CD4-positive, alpha-beta memory T cell (primary cell): Measurements from ENCODE around the gene ORMDL2. TPM values are rescaled to one million over a fixed set of nuclear protein-coding genes. Genes with fewer than 3 reads are reported as not detected.
"Not testable (repeated sequence)": the region's sequence is repeated elsewhere in the genome, so short reads cannot be mapped to it uniquely, and the experiment has no call there.

ENCODE experiments used
- CTCF ChIA-PET: fragments of 350-600 bp; sonication (Branson Sonifier 250); formaldehyde crosslinking; loops from one replicate; lab custom pipeline; 2021; ENCODE audit warnings: inconsistent platforms; ENCODE audit not compliant: partially characterized antibody; lab: Charles Lee
- POLR2A ChIA-PET: fragments of 350-600 bp; sonication (Branson Sonifier 250); formaldehyde crosslinking; loops from one replicate; lab custom pipeline; 2021; ENCODE audit not compliant: partially characterized antibody; lab: Charles Lee
- DNase-seq, 5 donors: peaks; one replicate each; pipeline versions ENCODE4 v3.0.0 to v3.0.0-alpha.2; 2020 to 2022; ENCODE audit warnings: mixed read lengths in 1 of 5
- H3K27ac ChIP-seq: one replicate; pipeline ENCODE4 v1.7.0; 2013; ENCODE audit warnings: low read depth, low read length
- H3K27me3 ChIP-seq: 2 replicates; pipeline ENCODE4 v1.7.0; 2013; ENCODE audit warnings: mild to moderate bottlenecking, low read length, moderate library complexity; ENCODE audit not compliant: insufficient read depth
- H3K36me3 ChIP-seq: 2 replicates; pipeline ENCODE4 v1.7.0; 2013; ENCODE audit warnings: mild to moderate bottlenecking, low read length, moderate library complexity; ENCODE audit not compliant: insufficient read depth
- H3K4me1 ChIP-seq: 2 replicates; pipeline ENCODE4 v1.7.0; 2013; ENCODE audit warnings: mild to moderate bottlenecking, low read length, moderate library complexity; ENCODE audit not compliant: insufficient read depth
- H3K4me3 ChIP-seq, 2 donors: one replicate each; pipeline ENCODE4 v1.7.0; 2013; ENCODE audit warnings: low read length in 2 of 2, mild to moderate bottlenecking in 1 of 2
- H3K9me3 ChIP-seq, 2 donors: one replicate each; pipeline ENCODE4 v1.7.0; 2013; ENCODE audit warnings: low read length in 2 of 2, control low read depth in 1 of 2; ENCODE audit not compliant: control insufficient read depth in 1 of 2
- H3K27ac Mint-ChIP-seq, 7 donors: one replicate each; pipeline ENCODE4 v1.8.0; 2020 to 2021; ENCODE audit warnings: mixed read lengths in 7 of 7, mild to moderate bottlenecking in 6 of 7, inconsistent platforms in 3 of 7, moderate library complexity in 3 of 7
- H3K27me3 Mint-ChIP-seq, 2 donors: one replicate each; pipeline ENCODE4 v1.8.0; 2020 to 2021; ENCODE audit warnings: mixed read lengths in 2 of 2
- H3K36me3 Mint-ChIP-seq, 2 donors: one replicate each; pipeline ENCODE4 v1.8.0; 2020 to 2021; ENCODE audit warnings: mixed read lengths in 2 of 2, inconsistent platforms in 1 of 2, mild to moderate bottlenecking in 1 of 2
- H3K4me1 Mint-ChIP-seq, 4 donors: one replicate each; pipeline ENCODE4 v1.8.0; 2020 to 2021; ENCODE audit warnings: mixed read lengths in 4 of 4, mild to moderate bottlenecking in 1 of 4
- H3K4me3 Mint-ChIP-seq, 8 donors: one replicate each; pipeline ENCODE4 v1.8.0; 2020 to 2021; ENCODE audit warnings: mixed read lengths in 8 of 8, mild to moderate bottlenecking in 7 of 8, moderate library complexity in 6 of 8, inconsistent platforms in 3 of 8
- H3K9me3 Mint-ChIP-seq, 8 donors: one replicate each; pipeline ENCODE4 v1.8.0; 2020 to 2021; ENCODE audit warnings: mixed read lengths in 8 of 8, mild to moderate bottlenecking in 5 of 8, inconsistent platforms in 3 of 8, moderate library complexity in 1 of 8
- intact Hi-C: fragments of 100-400 bp; cut with micrococcal nuclease; formaldehyde crosslinking; loops from one replicate; pipeline ENCODE4 v1.15.1; 2023
- polyA plus RNA-seq, 2 donors: library from polyadenylated mRNA; unstranded; fragments of 300-500 nt; fragmentation: Illumina TruSeq; gene quantifications; one replicate each; pipeline ENCODE4 v1.2.3, GENCODE V29; 2021
- total RNA-seq, 2 experiments: library from RNA; stranded (reverse); gene quantifications; one replicate each; pipeline ENCODE4 v1.2.3, GENCODE V29; 2021

Gene ORMDL2
- total and polyA plus RNA-seq, 4 experiments from 2014 or later: 42.6 to 142 (median 70.1) TPM

DNA sequence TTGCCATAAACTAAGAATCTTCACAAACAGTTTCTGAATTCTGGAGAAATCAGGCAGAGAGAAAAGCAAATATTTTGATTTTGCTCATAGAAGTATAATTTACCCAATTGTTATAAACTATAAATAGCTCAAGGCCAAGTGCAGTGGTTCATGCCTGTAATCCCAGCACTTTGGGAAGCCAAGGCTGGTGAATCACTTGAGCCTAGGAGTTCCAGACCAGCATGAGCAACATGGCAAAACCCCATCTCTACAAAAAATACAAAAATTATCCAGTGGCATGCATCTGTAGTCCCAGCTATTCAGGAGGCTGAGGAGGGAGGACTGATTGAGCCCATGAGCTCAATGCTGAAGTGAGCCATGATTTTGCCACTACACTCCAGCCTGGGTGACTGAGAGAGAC lies 44.4 kb downstream of the ORMDL2 start:
- no peak for DNase-seq
- Mint-ChIP-seq H3K9me3 (peaks cover 0 to 18% (median 7%) of the 10 kb centered on the region in 8 donors), H3K4me3 (no peak overlapping the region), H3K4me1 (no peaks in the 10 kb centered on the region), H3K36me3 (no peaks in the 10 kb centered on the region), H3K27me3 (no peaks in the 10 kb centered on the region), H3K27ac (no peak overlapping the region)
- Histone ChIP-seq H3K9me3 (no peaks in the 10 kb centered on the region), H3K4me1 (no peaks in the 10 kb centered on the region), H3K36me3 (no peaks in the 10 kb centered on the region), H3K27ac (no peak overlapping the region), H3K4me3 (no peak overlapping the region), H3K27me3 (no peaks in the 10 kb centered on the region)
- ChIA-PET CTCF (no interaction called here), POLR2A (interaction anchor here (0.5 to 1.1 kb wide), 2 partner anchors 34 to 45 kb away, joined by 3 to 4 read pairs; partner anchors contain the start of genes ORMDL2 and SARNP)
- intact Hi-C loops: no loop called here

DNA sequence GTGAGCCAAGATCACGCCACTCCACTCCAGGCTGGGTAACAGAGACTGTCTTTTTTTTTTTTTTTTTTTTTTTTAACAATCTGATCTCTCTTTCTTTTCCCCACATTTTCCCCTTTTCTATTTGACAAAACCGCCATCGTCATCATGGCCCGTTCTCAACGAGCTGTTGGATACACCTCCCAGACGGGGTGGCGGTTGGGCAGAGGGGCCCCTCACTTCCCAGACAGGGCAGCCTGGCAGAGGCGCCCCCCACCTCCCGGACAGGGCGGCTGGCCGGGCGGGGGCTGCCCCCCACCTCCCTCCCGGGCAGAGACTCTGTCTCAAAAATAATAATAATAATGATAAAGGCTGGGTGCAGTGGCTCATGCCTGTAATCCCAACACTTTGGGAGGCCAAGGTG lies 45.1 kb downstream of the ORMDL2 start:
- H3K9me3 ChIP-seq, DNase-seq, H3K4me1 ChIP-seq, H3K36me3 Mint-ChIP-seq, H3K4me1 Mint-ChIP-seq, intact Hi-C loops, CTCF ChIA-PET, H3K27me3 Mint-ChIP-seq, H3K4me3 ChIP-seq, H3K27ac Mint-ChIP-seq, H3K4me3 Mint-ChIP-seq, H3K27ac ChIP-seq, H3K27me3 ChIP-seq, H3K36me3 ChIP-seq: not testable (repeated sequence)
- peaks cover 0 to 22% (median 7%) of the 10 kb centered on the region in 8 donors for H3K9me3 Mint-ChIP-seq
- POLR2A ChIA-PET: interaction anchor here (0.6 to 1.1 kb wide), 2 partner anchors 45 to 1248 kb away, joined by 3 to 4 read pairs; partner anchors contain the start of genes ORMDL2 and SARNP

DNA sequence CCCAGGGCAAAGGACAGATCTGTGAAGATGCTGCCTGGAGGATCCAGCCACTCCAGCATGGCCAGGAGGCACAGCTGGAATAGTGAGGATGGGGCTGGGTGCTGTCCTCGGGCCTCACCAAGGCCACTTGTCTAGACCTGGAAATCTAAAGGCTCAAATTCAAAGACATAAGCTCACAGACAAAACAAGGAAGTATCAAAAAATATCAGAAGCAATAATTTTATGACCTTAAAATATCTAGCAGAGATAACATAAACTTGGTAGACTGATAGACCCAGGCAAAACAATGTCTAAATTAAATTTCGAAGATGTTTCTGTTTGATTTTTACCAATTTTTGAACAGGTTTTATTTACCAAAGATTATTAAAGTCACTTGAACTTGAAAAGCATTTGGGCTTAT lies 47.5 kb downstream of the ORMDL2 start:
- Histone ChIP-seq H3K9me3 (no peaks in the 10 kb centered on the region), H3K36me3 (no peaks in the 10 kb centered on the region), H3K4me3 (no peak overlapping the region), H3K4me1 (no peaks in the 10 kb centered on the region), H3K27ac (no peak overlapping the region), H3K27me3 (no peaks in the 10 kb centered on the region)
- no peak overlapping the region for H3K27ac Mint-ChIP-seq
- intact Hi-C loops: no loop called here
- DNase-seq: no peak
- no peaks in the 10 kb centered on the region for H3K36me3 Mint-ChIP-seq
- ChIA-PET CTCF (interaction anchor here (1.1 kb wide), 1 partner anchor 73 kb away, joined by 3 read pairs; no protein-coding TSS in a partner anchor), POLR2A (no interaction called here)
- H3K4me1 Mint-ChIP-seq: no peaks in the 10 kb centered on the region
- H3K9me3 Mint-ChIP-seq: peaks cover 0 to 22% (median 7%) of the 10 kb centered on the region in 8 donors
- H3K27me3 Mint-ChIP-seq: no peaks in the 10 kb centered on the region
- peak overlapping the region in 1 of 8 donors; percentile 21 for H3K4me3 Mint-ChIP-seq

DNA sequence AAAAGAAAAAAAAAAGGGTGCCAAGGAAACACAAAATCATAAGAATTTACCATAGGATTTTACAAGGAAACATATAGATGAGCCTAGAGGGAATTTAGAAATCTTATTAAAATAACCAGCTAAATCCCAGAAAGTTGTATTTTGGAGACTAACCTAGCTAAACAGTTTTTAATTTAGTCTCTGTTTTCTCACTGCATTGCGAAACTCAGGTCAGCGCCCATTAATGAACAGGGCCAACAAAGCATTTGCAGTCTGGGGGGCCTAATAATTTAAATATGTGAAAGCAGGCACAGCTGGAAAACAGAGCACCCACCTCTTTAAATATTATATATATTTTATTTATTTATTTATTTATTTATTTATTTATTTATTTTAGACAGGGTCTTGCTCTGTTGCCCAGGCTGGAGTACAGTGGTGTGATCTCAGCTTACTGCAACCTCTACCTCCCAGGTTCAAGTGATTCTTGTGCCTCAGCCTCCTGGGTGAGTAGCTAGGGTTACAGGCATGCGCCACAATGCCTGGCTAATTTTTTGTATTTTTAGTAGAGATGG lies 48.7 kb downstream of the ORMDL2 start:
- H3K4me1 ChIP-seq, H3K36me3 ChIP-seq, H3K9me3 ChIP-seq, DNase-seq, H3K4me1 Mint-ChIP-seq, POLR2A ChIA-PET, intact Hi-C loops, H3K27me3 Mint-ChIP-seq, CTCF ChIA-PET, H3K27ac ChIP-seq, H3K4me3 ChIP-seq, H3K36me3 Mint-ChIP-seq, H3K4me3 Mint-ChIP-seq, H3K27me3 ChIP-seq, H3K27ac Mint-ChIP-seq: not testable (repeated sequence)
- H3K9me3 Mint-ChIP-seq: peaks cover 0 to 22% (median 7%) of the 10 kb centered on the region in 8 donors

Other genes with a start within 250 kb of the ORMDL2 start
- not detected for gene OR2AP1, start 245.6 kb upstream of the ORMDL2 start, total RNA-seq
- not detected for gene OR2AP1, start 245.6 kb upstream of the ORMDL2 start, polyA plus RNA-seq
- gene OR10P1, start 181.1 kb upstream of the ORMDL2 start, total RNA-seq: not detected
- gene OR10P1, start 181.1 kb upstream of the ORMDL2 start, polyA plus RNA-seq: not detected
- 1 to 10 TPM; 2.5 to 2.9 TPM for gene ITGA7, start 110.1 kb upstream of the ORMDL2 start, total RNA-seq
- gene ITGA7, start 110.1 kb upstream of the ORMDL2 start, polyA plus RNA-seq: not detected
- gene BLOC1S1, start 102.0 kb upstream of the ORMDL2 start, total RNA-seq: 10 to 100 TPM; 80.3 to 87.0 TPM
- 10 to 100 TPM; 75.1 to 87.1 TPM for gene BLOC1S1, start 102.0 kb upstream of the ORMDL2 start, polyA plus RNA-seq
- gene RDH5, start 97.6 kb upstream of the ORMDL2 start, total RNA-seq: 10 to 100 TPM; 29.9 to 32.5 TPM
- 1 to 10 TPM; 1.4 to 1.8 TPM for gene RDH5, start 97.6 kb upstream of the ORMDL2 start, polyA plus RNA-seq
- gene CD63, start 89.0 kb upstream of the ORMDL2 start, total RNA-seq: 10 to 100 TPM; 76.4 to 79.7 TPM
- 100 to 1,000 TPM; 191 to 349 TPM for gene CD63, start 89.0 kb upstream of the ORMDL2 start, polyA plus RNA-seq
- 10 to 100 TPM; 15.1 to 15.8 TPM for gene GDF11, start 74.9 kb upstream of the ORMDL2 start, total RNA-seq
- 1 to 10 TPM in 1 of 2 donors, under 1 TPM in 1; 0.25 to 1.6 TPM for gene GDF11, start 74.9 kb upstream of the ORMDL2 start, polyA plus RNA-seq
- 10 to 100 TPM; 47.7 to 49.4 TPM for gene SARNP, start 317 bp upstream of the ORMDL2 start, total RNA-seq
- gene SARNP, start 317 bp upstream of the ORMDL2 start, polyA plus RNA-seq: 100 to 1,000 TPM in 1 of 2 donors, 10 to 100 TPM in 1; 90.2 to 122 TPM
- 10 to 100 TPM; 31.8 to 42.4 TPM for gene DNAJC14, start 11.5 kb downstream of the ORMDL2 start, total RNA-seq
- gene DNAJC14, start 11.5 kb downstream of the ORMDL2 start, polyA plus RNA-seq: 10 to 100 TPM; 32.7 to 36.8 TPM
- 1 to 10 TPM in 1 of 2 experiments, under 1 TPM in 1; 0.67 to 1.3 TPM for gene MMP19, start 24.9 kb downstream of the ORMDL2 start, total RNA-seq
- not detected for gene MMP19, start 24.9 kb downstream of the ORMDL2 start, polyA plus RNA-seq
- gene PYM1, start 109.9 kb downstream of the ORMDL2 start, total RNA-seq: 10 to 100 TPM; 35.7 to 39.3 TPM
- 10 to 100 TPM; 75.1 to 86.9 TPM for gene PYM1, start 109.9 kb downstream of the ORMDL2 start, polyA plus RNA-seq
- 1,000 to 10,000 TPM; 1,301 to 1,410 TPM for gene DGKA, start 113.1 kb downstream of the ORMDL2 start, total RNA-seq
- 100 to 1,000 TPM; 195 to 493 TPM for gene DGKA, start 113.1 kb downstream of the ORMDL2 start, polyA plus RNA-seq
- not detected for gene PMEL, start 148.0 kb downstream of the ORMDL2 start, total RNA-seq
- not detected for gene PMEL, start 148.0 kb downstream of the ORMDL2 start, polyA plus RNA-seq
- gene CDK2, start 148.8 kb downstream of the ORMDL2 start, total RNA-seq: 10 to 100 TPM; 17.5 to 21.5 TPM
- gene CDK2, start 148.8 kb downstream of the ORMDL2 start, polyA plus RNA-seq: 1 to 10 TPM; 4.7 to 5.7 TPM
- 100 to 1,000 TPM; 106 to 112 TPM for gene RAB5B, start 156.0 kb downstream of the ORMDL2 start, total RNA-seq
- gene RAB5B, start 156.0 kb downstream of the ORMDL2 start, polyA plus RNA-seq: 10 to 100 TPM; 67.5 to 80.8 TPM
- 1 to 10 TPM; 5.4 to 5.9 TPM for gene SUOX, start 179.2 kb downstream of the ORMDL2 start, total RNA-seq
- not detected for gene SUOX, start 179.2 kb downstream of the ORMDL2 start, polyA plus RNA-seq
- 1 to 10 TPM; 7.2 to 7.9 TPM for gene IKZF4, start 203.0 kb downstream of the ORMDL2 start, total RNA-seq
- 1 to 10 TPM in 1 of 2 donors, under 1 TPM in 1; 0.37 to 2.2 TPM for gene IKZF4, start 203.0 kb downstream of the ORMDL2 start, polyA plus RNA-seq
- gene RPS26, start 223.9 kb downstream of the ORMDL2 start, total RNA-seq: 10 to 100 TPM; 55.6 to 55.8 TPM
- 1,000 to 10,000 TPM in 1 of 2 donors, 100 to 1,000 TPM in 1; 386 to 1,449 TPM for gene RPS26, start 223.9 kb downstream of the ORMDL2 start, polyA plus RNA-seq